GM18499 (cell line): Measurements from ENCODE around the gene FZD4.
"Not testable (repeated sequence)": the region's sequence is repeated elsewhere in the genome, so short reads cannot be mapped to it uniquely, and the experiment has no call there.

Experiments used
- ATAC-seq: cut with Tn5 transposase; IDR thresholded peaks from one replicate; pipeline ENCODE4 v1.9.1; 2021; ENCODE audit warnings: moderate number of reproducible peaks; ENCODE audit not compliant: insufficient read depth, unreplicated experiment

The FZD4 gene

GRCh38 chr11:86978247-86978646, 23.1 kb upstream of the FZD4 start:
- no peak for ATAC-seq

- no peak for ATAC-seq
These were observed 22.4 kb upstream of the FZD4 start for GRCh38 chr11:86977441-86978050.

- no peak for ATAC-seq
These were observed 17.5 kb upstream of the FZD4 start for GRCh38 chr11:86972734-86973133.

GRCh38 chr11:86969258-86969657, 14.1 kb upstream of the FZD4 start:
- no peak for ATAC-seq

GRCh38 chr11:86967601-86968000, 12.4 kb upstream of the FZD4 start:
- not testable (repeated sequence) for ATAC-seq

- ATAC-seq: no peak
These were observed 2.9 kb upstream of the FZD4 start for GRCh38 chr11:86957976-86958646.

- ATAC-seq: no peak
These were observed 1.7 kb upstream of the FZD4 start for GRCh38 chr11:86956905-86957195.

- ATAC-seq: peak; percentile 20
These were observed 159 bp downstream of the FZD4 start for GRCh38 chr11:86955111-86955360.

- ATAC-seq: no peak
These were observed 705 bp downstream of the FZD4 start for GRCh38 chr11:86954269-86955110.

GRCh38 chr11:86952221-86952875, 2.8 kb downstream of the FZD4 start:
- ATAC-seq: no peak

- ATAC-seq: no peak
These were observed 3.5 kb downstream of the FZD4 start for GRCh38 chr11:86951706-86952105.

- no peak for ATAC-seq
These were observed 4.6 kb downstream of the FZD4 start for GRCh38 chr11:86950661-86950995.

GRCh38 chr11:86949995-86950660, 5.1 kb downstream of the FZD4 start:
- ATAC-seq: no peak

- no peak for ATAC-seq
These were observed 6.5 kb downstream of the FZD4 start for GRCh38 chr11:86948733-86949132.

GRCh38 chr11:86947541-86947940, 7.7 kb downstream of the FZD4 start:
- no peak for ATAC-seq

- not testable (repeated sequence) for ATAC-seq
These were observed 11.7 kb downstream of the FZD4 start for GRCh38 chr11:86943505-86943904.

- no peak for ATAC-seq
These were observed 13.2 kb downstream of the FZD4 start for GRCh38 chr11:86941871-86942599.

- ATAC-seq: no peak
These were observed 13.9 kb downstream of the FZD4 start for GRCh38 chr11:86941077-86941870.

GRCh38 chr11:86940122-86940777, 14.9 kb downstream of the FZD4 start:
- ATAC-seq: no peak
